SH-SY5Y (cell line): ENCODE measurements around the gene RBM33.

Experiments
- GATA2 ChIP-seq: IDR thresholded peaks from 2 replicates; pipeline ENCODE4 v1.6.1; 2011; ENCODE audit warnings: mild to moderate bottlenecking, low read depth, low read length
- GATA3 ChIP-seq: IDR thresholded peaks from 2 replicates; pipeline ENCODE4 v1.6.1; 2011; ENCODE audit warnings: low read depth, mild to moderate bottlenecking, low read length, moderate library complexity

- no peak for TF ChIP-seq GATA2
- no peak for TF ChIP-seq GATA3
Observed at GRCh38 chr7:155683714-155684113, 39.3 kb downstream of the RBM33 start.
